GM19240 (cell line): ENCODE data around the gene CNDP2.
"Not testable (repeated sequence)": the region's sequence is repeated elsewhere in the genome, so short reads cannot be mapped to it uniquely, and the experiment has no call there.

Experiments used
- DNase-seq: peaks from one replicate; pipeline ENCODE4 v3.0.0; 2011; ENCODE audit warnings: low spot score; ENCODE audit not compliant: insufficient read length

Gene CNDP2

DNA sequence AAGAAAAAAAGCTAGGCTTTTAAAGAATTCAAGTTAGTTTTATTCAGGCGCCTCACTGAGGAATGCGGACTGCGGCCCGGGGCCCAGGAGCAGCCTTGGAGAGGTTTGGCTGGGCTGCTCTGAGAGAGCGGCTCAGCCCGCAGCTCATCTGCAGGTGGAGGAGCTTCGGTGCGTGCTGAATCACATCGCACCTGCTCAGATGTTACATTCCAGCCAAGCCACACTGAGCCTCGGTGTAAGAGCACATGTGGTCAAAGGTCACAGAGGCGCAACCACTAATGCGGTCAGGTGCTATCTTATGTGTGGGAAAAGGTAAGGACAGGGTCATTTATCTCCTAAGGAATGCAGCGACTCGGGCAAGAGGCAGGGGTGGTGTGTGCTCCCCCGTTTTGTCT is 21.1 kb downstream of the CNDP2 start:
- no peak for DNase-seq

DNA sequence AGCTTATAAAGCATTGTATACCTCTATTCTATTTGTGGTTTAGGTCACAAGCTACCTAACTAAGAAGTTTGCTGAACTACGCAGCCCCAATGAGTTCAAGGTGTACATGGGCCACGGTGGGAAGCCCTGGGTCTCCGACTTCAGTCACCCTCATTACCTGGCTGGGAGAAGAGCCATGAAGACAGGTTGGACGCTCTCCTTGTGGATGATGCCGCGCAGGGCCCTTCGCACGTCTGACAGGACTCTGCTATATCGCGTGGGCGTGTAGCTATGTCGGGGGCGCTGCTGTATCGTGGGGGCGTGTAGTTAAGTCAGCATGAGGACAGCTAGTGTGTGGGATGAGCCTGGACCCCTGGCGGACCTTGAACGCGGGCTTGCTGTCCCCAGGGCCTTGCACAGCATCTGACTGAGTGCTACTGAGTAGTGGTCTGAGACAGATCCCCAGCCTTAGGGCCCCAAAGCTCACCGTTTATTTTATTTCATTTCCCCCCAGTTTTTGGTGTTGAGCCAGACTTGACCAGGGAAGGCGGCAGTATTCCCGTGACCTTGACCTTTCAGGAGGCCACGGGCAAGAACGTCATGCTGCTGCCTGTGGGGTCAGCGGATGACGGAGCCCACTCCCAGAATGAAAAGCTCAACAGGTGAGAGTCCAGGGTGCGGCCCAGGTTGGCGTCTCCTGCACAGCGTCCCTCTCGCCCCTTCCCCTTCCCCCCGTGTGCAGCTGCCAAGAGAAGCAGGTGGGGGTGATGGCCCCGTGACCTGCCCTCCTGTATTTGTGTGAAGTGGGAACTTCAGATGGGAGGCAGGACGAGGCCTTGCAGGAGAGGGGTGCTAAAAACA is 22.5 kb downstream of the CNDP2 start:
- DNase-seq: no peak

DNA sequence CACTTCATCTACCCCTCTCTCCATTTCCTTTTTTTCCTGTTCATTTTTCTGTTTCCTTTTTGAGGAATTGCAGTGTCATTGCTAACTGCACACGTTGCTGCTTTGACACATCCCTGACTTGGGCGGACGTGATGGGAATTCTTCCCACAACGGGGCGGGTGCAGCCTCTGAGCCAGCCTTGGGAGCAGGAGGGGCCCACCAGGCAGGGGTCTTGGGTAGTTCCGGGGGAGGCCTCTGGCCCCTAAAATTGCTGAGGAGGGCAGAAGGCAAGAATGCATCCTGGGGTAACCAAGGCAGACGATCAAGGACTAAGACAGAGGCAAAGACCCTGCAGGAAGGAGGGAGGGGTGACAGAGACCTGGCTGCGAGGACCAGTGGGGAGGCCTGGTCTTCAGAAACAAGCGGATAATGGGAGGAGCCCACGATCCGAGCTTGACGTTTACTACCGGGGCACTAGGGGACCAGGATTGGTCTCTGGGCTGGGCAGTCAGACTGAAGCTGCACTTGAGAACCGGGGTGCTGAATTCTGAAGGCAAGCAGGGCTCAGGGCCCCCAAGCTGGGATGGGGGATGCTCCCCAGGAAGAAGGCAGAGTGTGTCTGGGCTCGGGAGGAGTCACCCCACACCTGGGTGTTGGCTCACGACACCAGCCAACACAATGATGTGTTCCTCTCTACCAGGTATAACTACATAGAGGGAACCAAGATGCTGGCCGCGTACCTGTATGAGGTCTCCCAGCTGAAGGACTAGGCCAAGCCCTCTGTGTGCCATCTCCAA is 23.3 kb downstream of the CNDP2 start:
- DNase-seq: no peak

DNA sequence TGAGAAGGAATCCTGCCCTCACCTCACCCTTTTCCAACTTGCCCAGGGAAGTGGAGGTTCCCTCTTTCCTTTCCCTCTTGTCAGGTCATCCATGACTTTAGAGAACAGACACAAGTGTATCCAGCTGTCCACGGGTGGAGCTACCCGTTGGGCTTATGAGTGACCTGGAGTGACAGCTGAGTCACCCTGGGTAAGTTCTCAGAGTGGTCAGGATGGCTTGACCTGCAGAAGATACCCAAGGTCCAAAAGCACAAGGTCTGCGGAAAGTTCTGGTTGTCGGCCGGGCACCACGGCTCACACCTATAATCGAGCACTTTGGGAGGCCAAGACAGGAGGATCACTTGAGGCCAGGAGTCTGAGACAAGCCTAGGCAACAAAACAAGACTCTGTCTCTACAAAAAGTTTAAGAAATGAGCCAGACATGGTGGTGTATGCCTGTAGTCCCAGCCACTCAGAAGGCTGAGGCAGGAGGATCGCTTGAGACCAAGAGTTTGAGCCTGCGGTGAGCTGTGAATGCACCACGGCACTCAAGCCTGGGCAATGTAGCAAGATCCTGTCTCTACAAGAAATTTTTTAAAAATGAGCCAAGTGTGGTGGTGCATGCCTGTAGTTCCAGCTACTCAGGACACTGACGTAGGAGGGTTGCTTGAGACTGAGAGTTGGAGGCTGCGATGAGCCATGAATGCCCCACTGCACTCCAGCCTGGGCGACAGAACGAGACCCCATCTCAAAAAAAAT is 24.1 kb downstream of the CNDP2 start:
- no peak for DNase-seq

DNA sequence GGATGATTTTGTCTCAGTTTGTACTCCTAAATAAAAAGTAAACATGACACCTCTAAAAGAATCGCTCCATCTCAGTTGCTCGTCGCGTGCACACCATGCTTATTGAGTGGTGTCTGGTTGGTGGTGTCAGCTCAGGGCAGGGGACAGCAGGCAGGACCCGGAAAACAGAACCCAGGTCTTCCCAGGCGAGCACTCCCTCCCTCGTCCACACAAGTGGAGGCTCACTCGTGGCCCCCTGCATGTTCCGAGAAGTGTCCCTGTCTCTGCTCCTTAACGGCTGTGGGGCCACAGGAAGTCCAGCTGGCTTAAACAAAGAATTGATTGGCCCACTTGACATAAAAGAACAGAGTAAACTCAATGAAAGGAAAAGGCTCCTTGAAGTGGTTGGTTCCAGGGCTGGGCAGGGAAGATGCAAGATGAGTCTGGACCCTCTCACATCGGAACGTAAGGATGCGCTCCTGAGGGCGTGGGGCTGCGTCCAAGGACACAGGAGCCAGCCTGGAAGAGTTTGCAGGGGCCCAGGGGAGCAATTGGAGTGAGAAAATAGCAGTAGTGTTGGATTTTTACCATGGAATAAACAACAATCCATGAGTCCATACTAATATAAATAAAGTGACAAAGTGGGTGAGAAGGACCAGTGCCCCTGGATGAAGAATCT is 25.0 kb downstream of the CNDP2 start:
- DNase-seq: no peak

DNA sequence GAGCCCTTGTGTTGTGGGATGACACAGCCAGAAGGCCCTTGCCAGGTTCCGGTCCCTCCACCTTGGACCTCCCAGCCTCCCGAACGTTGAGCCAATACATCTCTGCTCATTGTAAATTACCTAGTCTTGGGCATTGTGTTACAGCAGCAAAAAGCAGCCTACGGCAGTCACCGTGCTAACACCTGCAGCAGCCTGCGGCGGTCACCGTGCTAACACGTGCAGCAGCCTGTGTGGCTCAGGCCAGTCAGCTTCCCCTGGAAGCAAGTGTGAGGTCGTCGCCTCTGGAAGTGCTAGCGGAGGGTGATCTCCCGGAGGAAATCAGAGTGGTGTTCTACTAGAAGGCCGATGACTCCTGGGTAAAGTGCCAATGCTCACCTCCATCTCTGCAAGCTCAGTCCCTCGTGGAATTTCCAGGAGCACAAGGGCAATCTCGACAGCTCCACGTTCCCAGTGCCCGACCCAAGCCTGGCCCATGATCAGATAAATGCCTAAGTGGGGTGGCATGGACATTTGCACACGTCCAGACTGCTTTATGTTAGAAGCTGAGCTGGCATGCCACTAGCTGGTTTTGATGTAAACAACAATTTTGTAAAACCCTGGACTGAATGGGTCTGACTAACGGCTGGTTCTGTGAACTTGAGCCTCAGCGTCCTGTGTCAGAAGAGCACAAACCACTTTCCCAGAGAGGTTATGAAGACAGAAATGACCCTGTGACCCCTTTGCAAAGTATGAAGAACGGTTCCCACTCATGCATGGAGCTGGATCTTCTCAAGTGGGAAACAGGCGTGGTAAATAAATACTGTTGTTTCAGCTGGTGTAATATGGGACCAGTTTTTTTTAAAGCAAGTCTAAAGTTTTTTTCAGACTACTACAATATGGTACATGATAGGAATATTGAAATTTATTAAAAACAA is 26.7 kb downstream of the CNDP2 start:
- DNase-seq: no peak

DNA sequence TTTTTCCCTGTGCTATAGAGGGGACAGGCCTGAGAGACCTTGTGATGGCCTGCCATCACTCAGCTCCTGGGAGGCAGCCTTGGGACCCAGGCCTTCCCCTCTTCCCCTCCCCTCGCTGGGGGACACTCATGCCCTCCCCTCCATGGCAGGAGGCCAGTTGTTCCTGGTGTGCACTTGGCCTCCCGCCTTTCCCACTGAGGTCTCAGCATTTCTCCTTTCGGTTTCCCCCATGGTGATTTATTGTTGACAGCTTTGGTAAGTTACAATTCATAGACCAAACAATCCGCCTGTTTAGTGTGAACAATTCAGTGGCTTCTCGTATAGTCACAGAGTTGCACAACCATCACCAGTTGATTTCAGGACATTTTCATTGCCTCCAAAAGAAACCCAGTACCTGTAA is 27.9 kb downstream of the CNDP2 start:
- DNase-seq: no peak

DNA sequence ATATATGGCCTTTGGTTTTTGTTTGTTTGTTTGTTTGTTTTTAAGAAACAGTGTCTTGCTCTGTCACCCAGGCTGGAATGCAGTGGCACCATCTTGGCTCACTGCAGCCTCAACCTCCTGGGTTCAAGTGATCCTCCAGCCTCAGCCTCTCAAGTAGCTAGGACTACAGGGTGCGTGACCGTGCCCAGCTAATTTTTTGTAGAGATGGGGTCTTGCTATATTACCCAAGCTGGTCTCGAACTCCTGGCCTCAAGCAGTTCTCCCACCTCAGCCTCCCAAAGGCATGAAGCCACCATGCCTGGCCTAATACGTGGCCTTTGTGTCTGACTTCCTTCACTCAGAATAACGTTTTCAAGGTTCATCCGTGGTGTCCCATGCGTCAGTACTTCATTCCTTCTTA is 28.8 kb downstream of the CNDP2 start:
- not testable (repeated sequence) for DNase-seq

DNA sequence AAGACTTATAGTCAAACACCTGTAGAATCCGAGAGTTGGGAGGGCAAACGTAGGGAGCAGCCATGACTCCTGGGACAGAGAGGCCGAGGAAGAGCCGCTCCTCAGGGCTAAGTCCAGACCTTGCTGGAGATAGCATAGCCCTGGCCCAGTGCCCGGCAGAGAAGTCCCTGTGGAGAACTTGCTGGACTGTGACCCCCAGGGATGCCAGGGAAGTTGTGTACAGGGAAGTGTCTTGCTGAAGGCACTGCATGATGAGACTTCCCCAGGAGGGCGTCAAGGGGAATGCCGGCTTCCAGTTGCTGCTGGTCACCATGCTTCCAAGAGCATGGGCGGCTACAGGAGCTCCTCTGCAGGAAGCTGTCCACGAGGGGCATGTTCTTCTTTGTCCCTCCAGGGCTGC is 29.6 kb downstream of the CNDP2 start:
- DNase-seq: no peak

DNA sequence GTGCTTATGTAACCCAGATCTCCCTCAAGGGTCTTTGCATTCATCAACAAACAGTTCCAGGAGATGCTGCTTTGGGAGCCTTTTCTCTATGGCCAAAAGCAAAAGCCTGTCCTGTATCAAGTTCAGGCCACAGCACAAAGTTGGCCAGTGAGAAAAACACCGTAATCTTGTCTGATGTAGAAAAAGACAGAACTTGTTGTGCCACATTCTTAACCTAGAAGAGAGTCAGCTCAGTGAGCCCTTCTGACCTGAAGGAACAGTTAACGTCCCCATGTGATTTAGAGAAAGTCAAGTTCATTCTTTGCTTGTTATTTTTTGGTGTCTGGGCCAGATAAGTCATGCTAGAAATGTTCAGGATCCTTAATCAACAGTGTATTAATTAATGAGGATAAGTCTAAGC is 30.3 kb downstream of the CNDP2 start:
- DNase-seq: no peak

DNA sequence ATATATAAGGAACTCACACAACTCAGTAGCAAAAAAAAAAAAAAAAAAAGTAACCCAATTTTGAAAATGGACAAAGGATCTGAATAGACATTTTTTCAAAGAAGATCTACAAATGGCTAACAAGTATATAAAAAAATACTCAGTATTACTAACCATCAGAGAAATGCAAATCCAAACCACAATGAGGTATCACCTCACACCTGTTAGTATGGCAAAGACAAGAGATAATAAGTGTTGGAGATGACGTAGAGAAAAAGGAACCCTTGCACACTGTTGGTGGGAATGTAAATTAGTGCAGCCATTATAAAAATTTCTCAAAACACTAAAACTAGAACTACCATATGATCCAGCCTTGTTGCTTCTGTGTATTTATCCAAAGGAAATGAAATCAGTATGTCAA is 32.3 kb downstream of the CNDP2 start:
- DNase-seq: no peak

DNA sequence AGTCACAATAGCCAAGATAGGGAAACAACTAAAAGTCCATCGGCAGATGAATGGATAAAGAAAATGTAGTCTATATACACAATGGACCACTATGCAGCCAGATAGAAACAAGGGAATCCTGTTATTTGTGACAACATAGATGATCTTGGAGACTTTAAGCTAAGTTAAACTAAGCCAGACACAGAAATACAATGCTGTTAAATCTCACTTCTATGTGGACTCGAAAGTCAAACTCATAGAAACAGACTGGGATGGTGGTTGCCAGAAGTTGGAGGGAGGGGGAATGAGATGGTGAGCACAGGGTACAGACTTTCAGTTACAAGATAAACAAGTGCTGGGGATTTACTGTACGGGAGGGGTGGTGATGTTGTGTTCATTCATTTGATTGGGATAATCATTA is 32.8 kb downstream of the CNDP2 start:
- DNase-seq: no peak

DNA sequence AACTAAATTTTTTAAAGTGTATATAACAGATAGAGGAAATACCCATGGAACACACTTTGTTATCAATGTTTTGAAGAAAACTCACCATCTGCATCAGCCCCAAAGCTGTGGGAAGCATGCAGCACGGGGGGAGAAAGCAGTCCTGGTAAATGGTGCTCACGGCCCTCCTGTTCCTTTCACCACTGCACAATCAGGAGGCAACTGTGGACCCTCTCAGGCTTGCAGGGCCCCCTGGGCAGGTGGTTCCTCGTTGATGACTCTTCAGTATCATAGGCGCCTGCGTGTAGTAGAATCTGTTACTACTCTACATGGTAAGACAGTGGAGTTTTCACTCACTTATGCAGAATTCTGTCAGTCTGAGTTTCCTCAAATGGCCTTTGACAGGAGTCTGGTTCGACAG is 33.2 kb downstream of the CNDP2 start:
- no peak for DNase-seq

DNA sequence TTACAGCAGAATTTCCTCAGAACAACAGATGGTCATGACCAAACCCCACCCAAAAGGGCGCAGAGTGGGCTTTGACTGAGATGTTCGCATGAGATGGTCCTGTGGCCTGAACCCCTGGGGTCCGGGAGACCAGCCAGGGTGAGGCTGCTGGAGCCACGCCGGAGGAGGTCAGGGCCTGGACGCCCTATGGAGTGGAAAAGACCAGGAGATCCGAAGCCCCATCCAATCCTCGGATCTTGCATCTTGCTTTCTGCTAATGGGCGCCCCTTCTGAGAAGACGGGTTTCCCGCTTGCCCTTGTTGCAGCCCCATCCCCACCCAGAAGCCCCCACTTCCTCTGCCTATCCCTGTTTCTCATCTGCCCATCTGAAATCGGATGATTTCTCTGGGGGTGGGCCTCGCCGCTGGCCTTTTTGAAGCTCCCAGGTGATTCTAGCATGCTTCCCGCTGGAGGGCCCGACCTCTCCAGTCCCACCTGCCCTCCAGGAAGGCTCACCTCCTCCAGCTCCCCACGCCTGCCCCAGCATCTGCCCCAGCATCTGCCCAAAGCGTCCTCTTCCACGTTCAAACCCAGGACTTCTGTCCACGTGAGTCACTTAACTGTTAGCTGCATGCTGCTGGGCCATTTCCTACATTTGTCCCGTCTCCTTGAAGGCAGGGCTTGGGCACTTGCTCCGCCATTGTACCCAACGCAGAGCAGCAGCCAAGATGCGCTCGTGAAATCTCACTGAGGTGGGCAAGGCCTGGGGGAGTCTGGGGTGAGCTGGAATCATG is 33.8 kb downstream of the CNDP2 start:
- DNase-seq: no peak

DNA sequence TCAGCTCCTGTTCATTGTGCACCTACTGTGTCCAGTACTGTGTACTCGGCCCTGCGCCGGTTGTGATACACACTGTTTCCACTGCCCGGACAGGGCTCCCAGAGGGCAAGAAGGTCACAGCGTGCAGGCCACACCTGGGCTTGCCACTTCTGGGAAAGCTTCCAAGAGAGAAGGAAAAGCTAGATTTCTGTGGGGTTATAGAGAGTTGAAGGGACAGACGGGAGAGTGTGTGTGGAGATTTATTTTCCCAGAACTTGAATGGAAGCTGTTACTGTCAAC is 34.4 kb downstream of the CNDP2 start:
- DNase-seq: no peak

DNA sequence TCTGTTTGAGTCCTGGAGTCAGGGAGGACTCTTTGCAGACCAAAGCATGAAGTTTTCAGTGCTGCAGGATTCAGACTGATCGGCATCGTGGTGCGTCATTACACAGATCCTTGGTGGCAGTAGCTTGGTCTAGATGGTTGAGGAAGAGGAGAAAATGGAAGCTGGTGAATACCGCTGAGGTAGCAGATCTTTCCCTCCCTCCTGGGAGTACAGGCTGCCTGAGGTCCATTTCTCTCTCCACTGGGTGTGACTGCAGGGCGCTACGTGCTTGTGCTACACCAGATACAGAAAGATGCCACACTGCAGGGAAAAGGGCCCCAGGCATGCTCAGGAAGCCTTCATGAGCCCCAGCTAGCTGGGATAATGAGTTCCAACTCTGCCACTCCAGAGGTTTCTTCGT is 34.9 kb downstream of the CNDP2 start:
- DNase-seq: no peak

DNA sequence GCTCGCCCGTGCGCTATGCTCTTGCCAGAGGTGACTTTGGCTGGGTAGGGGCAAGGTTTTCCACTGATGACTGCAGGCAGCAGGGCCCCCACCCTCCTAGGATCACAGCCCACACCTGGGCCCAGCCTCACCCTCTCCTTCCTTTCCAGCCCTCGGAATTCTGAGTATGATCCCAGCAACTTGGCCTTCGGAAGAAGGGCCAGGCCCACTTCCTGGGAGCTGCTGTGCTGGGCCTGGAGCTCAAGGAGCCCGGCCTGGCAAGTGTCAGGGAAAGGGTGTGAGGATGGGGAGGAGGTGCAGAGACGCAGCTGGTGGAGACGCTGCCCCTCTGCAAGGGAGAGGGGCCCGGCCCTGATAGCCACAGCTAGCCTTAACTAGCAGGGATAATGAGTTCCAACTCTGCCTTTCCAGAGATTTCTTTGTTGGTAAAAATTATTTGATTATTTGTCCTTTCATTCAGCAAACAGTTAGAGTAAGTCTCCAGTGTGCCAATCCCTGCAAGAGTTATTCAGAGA is 36.4 kb downstream of the CNDP2 start:
- no peak for DNase-seq

DNA sequence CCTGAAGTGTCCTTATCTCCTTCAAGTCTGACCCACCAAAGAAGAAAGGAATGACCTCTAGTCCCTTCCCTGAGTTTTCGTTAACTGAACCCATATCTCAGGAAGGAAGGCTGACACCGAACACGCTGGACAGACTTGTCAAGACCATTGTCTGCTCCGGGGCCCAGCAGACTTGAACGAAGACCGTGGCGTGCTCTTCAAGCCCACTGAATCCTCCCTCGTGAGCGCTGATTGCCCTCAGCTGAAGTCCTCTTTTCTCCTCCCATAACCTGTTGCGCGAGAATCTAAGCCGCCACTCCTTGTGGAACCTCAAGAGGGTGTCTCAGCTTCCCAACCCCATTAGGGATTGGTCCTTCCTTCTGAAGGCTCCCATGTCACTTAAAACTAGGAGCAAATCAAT is 37.5 kb downstream of the CNDP2 start:
- no peak for DNase-seq

DNA sequence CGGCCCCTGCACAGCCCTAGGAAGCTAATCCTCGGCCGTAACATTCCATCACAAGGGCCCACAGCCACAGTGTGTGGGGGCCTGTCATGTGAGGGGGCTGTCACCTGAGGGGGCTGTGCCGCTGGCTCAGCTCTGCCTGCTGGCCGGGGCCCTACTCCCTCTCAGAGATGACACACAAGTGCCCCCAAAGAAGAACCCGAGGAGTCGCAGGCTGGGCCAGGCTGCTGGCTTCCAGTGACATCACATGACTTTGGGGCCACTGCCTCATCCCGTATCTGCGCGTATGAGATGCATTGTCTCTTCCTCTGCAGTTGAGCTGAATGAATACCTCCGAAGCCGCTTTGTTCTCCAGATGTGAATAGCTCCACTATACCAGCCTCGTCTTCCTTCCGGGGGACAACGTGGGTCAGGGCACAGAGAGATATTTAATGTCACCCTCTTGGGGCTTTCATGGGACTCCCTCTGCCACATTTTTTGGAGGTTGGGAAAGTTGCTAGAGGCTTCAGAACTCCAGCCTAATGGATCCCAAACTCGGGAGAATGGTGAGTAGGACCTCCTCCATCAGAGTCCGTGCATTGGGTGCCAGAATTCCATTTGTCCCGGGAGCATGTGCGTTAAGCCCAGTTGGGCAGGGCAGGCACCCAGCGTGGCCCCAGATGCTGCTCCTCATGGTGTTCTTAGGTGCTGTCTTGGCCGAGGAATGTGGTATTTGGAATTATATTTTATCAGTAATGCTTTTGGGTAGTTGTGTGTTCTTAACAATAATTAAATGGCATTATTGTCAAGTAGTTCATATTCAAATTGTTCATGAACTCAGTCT is 38.2 kb downstream of the CNDP2 start, which contains the start of gene CNDP1:
TSS of gene CNDP1 (plus strand) at position 351 of the 820 bp plus-strand sequence. CDS start at position 519, 168 bp downstream.
- DNase-seq: no peak
